ENCODE data around the gene DIP2C. TPM values are rescaled to one million over a fixed set of nuclear protein-coding genes. Genes with fewer than 3 reads are reported as not detected.
"Not testable (repeated sequence)": the region's sequence is repeated elsewhere in the genome, so short reads cannot be mapped to it uniquely, and the experiment has no call there.

Gene DIP2C
- total RNA-seq, 1 experiment from 2014 or later, result 11.4 TPM

DNA sequence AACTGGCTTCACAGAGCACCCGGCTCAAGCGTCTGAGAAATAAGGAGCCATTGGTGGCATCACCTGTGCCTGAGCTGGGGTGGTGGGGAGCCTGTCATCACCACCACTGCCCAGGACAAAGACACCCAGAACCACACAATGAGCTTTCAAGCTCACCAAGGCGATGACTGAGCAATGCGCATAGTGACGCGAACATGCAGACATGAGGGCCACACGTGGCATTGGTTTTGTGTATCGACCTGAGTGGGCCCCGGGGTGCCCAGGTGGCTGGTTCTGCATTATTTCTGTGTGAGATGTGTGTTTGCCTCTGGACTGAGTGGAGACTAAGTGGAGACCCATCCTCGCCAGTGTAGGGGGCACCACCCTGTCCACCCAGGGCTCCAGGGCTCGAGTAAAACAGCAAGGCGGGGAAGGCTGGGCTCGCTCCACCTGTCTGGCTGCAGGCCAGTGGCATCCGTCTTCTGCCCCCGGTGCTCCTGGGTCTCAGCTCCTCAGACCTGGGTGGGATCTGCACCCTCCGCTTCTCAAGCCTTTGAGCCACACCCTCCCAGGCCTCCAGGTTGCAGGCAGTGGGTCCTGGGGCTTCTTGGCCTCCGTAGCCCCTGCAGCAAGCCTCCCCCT, 92.6 kb downstream of the DIP2C start:
- H3K36me3 Mint-ChIP-seq (ENCODE audit: insufficient read depth, unreplicated experiment), result peaks cover under 1% of the 10 kb centered on the region
- Histone ChIP-seq H3K4me3 (ENCODE audit: low read depth, low read length) (no peak overlapping the region), H3K27me3 (replicated peaks; ENCODE audit: control insufficient read depth, insufficient read depth, low read length) (no peaks in the 10 kb centered on the region), H3K4me1 (no peaks in the 10 kb centered on the region), H3K9me3 (no peaks in the 10 kb centered on the region), H3K36me3 (ENCODE audit: control insufficient read depth, insufficient read depth, low read length) (no peaks in the 10 kb centered on the region)
- BruUV-seq (replicated peaks), result no TSS peak
- no peaks in the 10 kb centered on the region for H3K4me1 Mint-ChIP-seq (ENCODE audit: low read depth, unreplicated experiment)
- intact Hi-C loops (cut with micrococcal nuclease; ENCODE audit: unreplicated experiment), result no loop called here
- no peaks in the 10 kb centered on the region for H3K27me3 Mint-ChIP-seq (ENCODE audit: insufficient read depth, unreplicated experiment)
- POLR2A ChIA-PET, result no interaction called here
- TF ChIP-seq, protein P1, sequence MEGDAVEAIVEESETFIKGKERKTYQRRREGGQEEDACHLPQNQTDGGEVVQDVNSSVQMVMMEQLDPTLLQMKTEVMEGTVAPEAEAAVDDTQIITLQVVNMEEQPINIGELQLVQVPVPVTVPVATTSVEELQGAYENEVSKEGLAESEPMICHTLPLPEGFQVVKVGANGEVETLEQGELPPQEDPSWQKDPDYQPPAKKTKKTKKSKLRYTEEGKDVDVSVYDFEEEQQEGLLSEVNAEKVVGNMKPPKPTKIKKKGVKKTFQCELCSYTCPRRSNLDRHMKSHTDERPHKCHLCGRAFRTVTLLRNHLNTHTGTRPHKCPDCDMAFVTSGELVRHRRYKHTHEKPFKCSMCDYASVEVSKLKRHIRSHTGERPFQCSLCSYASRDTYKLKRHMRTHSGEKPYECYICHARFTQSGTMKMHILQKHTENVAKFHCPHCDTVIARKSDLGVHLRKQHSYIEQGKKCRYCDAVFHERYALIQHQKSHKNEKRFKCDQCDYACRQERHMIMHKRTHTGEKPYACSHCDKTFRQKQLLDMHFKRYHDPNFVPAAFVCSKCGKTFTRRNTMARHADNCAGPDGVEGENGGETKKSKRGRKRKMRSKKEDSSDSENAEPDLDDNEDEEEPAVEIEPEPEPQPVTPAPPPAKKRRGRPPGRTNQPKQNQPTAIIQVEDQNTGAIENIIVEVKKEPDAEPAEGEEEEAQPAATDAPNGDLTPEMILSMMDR (IDR thresholded peaks at IDR 0.05; ENCODE audit: insufficient read depth in 1 of 2, low read depth in 1 of 2, low read length in 1 of 2, severe bottlenecking in 1 of 2, unreplicated experiment in 1 of 2), result no peak
- DNase-seq, result no peak
- H3K9me3 Mint-ChIP-seq (ENCODE audit: unreplicated experiment), result no peaks in the 10 kb centered on the region
- H3K27ac Mint-ChIP-seq (ENCODE audit: unreplicated experiment), result no peak overlapping the region
- H3K4me3 Mint-ChIP-seq (ENCODE audit: unreplicated experiment), result no peak overlapping the region
- CTCF ChIA-PET, result no interaction called here

DNA sequence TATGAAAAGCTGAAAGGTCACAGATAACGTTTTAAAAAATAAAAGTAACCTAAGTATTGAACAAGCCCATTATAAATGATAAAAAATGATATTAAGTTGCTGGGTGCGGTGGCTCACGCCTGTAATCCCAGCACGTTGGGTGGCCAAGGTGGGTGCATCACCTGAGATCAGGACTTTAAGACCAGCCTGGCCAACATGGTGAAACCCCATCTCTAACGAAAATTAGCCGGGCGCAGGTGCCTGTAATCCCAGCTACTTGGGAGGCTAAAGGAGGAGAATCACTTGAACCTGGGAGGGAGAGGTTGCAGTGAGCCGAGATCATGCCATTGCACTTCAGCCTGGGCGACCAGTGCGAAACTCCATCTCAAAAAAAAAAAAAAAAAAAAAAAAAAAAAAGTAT, 93.3 kb downstream of the DIP2C start:
- H3K27me3 Mint-ChIP-seq (ENCODE audit: insufficient read depth, unreplicated experiment); DNase-seq; H3K4me1 Mint-ChIP-seq (ENCODE audit: low read depth, unreplicated experiment); H3K36me3 ChIP-seq (ENCODE audit: control insufficient read depth, insufficient read depth, low read length); H3K9me3 Mint-ChIP-seq (ENCODE audit: unreplicated experiment); H3K4me3 Mint-ChIP-seq (ENCODE audit: unreplicated experiment); H3K27ac Mint-ChIP-seq (ENCODE audit: unreplicated experiment); H3K9me3 ChIP-seq; POLR2A ChIA-PET; CTCF ChIA-PET; H3K4me1 ChIP-seq; intact Hi-C loops (cut with micrococcal nuclease; ENCODE audit: unreplicated experiment); BruUV-seq (replicated peaks); H3K27me3 ChIP-seq (replicated peaks; ENCODE audit: control insufficient read depth, insufficient read depth, low read length); H3K36me3 Mint-ChIP-seq (ENCODE audit: insufficient read depth, unreplicated experiment); H3K4me3 ChIP-seq (ENCODE audit: low read depth, low read length): not testable (repeated sequence)

DNA sequence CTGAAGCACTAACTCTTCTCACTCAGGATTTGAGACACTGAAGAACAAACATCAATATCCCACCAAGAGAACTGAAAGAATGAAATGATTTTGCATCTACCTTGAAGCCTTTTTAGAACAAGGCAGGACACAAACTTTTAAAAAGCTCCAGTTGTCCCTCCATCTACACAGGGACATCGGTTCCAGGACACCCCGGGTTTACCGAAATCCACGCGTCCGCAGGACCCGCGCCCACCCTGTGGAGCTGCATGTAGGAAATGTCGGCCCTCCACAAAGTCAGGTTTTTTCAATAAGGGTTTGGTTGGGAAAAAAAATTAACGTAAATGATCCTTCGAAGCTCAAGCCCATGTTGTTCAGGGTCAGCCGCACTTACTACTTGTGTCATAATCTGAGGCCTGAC, 94.0 kb downstream of the DIP2C start:
- POLR2A ChIA-PET, result no interaction called here
- TF ChIP-seq, protein P1 (IDR thresholded peaks at IDR 0.05; ENCODE audit: insufficient read depth in 1 of 2, low read depth in 1 of 2, low read length in 1 of 2, severe bottlenecking in 1 of 2, unreplicated experiment in 1 of 2), result no peak
- no peaks in the 10 kb centered on the region for H3K27me3 Mint-ChIP-seq (ENCODE audit: insufficient read depth, unreplicated experiment)

More for the DNA sequence above, 94.0 kb downstream of the DIP2C start:
- H3K9me3 ChIP-seq, result no peaks in the 10 kb centered on the region
- Mint-ChIP-seq H3K27ac (ENCODE audit: unreplicated experiment) (no peak overlapping the region), H3K4me1 (ENCODE audit: low read depth, unreplicated experiment) (no peaks in the 10 kb centered on the region), H3K9me3 (ENCODE audit: unreplicated experiment) (no peaks in the 10 kb centered on the region), H3K36me3 (ENCODE audit: insufficient read depth, unreplicated experiment) (peaks cover 5% of the 10 kb centered on the region), H3K4me3 (ENCODE audit: unreplicated experiment) (no peak overlapping the region)
- BruUV-seq (replicated peaks), result no TSS peak
- CTCF ChIA-PET, result no interaction called here
- DNase-seq, result no peak
- no peaks in the 10 kb centered on the region for H3K4me1 ChIP-seq
- intact Hi-C loops (cut with micrococcal nuclease; ENCODE audit: unreplicated experiment), result no loop called here
- no peak overlapping the region for H3K4me3 ChIP-seq (ENCODE audit: low read depth, low read length)
- no peaks in the 10 kb centered on the region for H3K27me3 ChIP-seq (replicated peaks; ENCODE audit: control insufficient read depth, insufficient read depth, low read length)
- no peaks in the 10 kb centered on the region for H3K36me3 ChIP-seq (ENCODE audit: control insufficient read depth, insufficient read depth, low read length)
